ENCODE measurements around the gene BID. TPM values are rescaled to one million over a fixed set of nuclear protein-coding genes. Genes with fewer than 3 reads are reported as not detected.

BID gene
- total and polyA plus RNA-seq, 2 of the 4 experiments (the other 2 are of a cell fraction) = 69.5 to 240 TPM

DNA sequence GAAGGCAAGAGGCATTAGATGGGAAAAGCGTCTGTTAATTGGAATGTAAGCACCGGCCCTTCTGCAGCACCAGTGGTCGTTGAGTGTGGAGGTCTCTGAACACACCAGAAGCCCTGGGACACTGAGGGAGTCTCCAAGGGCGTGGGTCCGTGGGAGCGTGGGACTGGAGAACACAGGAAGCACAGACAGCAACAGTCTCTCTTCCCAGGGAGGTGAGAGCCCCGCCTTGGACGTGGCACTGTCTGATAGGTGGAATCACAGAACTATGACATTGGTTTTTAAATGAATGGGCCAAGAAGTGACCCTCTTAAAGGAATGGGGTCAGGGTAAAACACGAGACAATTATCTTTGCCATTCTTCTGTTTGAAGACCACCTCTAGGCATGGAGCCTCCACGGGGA, 28.1 kb upstream of the BID start:
- dilution Hi-C loops (cut with HindIII; ENCODE audit: low sequenced_read_pairs, unreplicated experiment) = no loop called here
- ChIA-PET POLR2A (ENCODE audit: unreplicated experiment) (no interaction called here), CTCF (no interaction called here)
- H4K91ac ChIP-seq (ENCODE audit: insufficient read depth, low read depth, low read length) = no peak overlapping the region
- 84% methylated on average over 3 of the region's 10 CpGs; no CpG with 5 or more reads in 1 of the 2 experiments for WGBS, 2 experiments (ENCODE audit: extremely low coverage in 2 of 2, insufficient read length in 1 of 2)
- H2AFZ ChIP-seq (replicated peaks; ENCODE audit: low read length, poor library complexity) = no peak overlapping the region
- no peak overlapping the region for H2BK5ac ChIP-seq (ENCODE audit: low read depth, low read length, poor library complexity, severe bottlenecking)
- TF ChIP-seq MXI1 (IDR thresholded peaks at IDR 0.05; ENCODE audit: borderline replicate concordance, low read depth, low read length) = no peak
- TF ChIP-seq CEBPB (IDR thresholded peaks at IDR 0.05; ENCODE audit: low read depth, low read length) = no peak
- no peak for TF ChIP-seq MAFK (IDR thresholded peaks at IDR 0.05; ENCODE audit: low read depth, low read length)
- no peaks in the 10 kb centered on the region for H3K79me1 ChIP-seq (ENCODE audit: low read depth in 1 of 2, low read length in 2 of 2)
- no peak overlapping the region for H2AK5ac ChIP-seq (ENCODE audit: low read depth, low read length)
- H3K4me3 ChIP-seq (ENCODE audit: insufficient read depth, low read depth, low read length) = no peak overlapping the region
- peaks cover 4% of the 10 kb centered on the region for H3K4me1 ChIP-seq (ENCODE audit: control insufficient read depth, insufficient read depth, low read length)
- no peak for ATAC-seq (ENCODE audit: low read depth)
- H3K4ac ChIP-seq (ENCODE audit: low read depth, low read length) = no peak overlapping the region
- no peak overlapping the region for H2AK9ac ChIP-seq (replicated peaks; ENCODE audit: low read depth, low read length, poor library complexity)
- no peak overlapping the region for H3K27ac ChIP-seq (ENCODE audit: insufficient read depth, low read length)
- no peak overlapping the region for H3K18ac ChIP-seq (ENCODE audit: low read depth, low read length)
- BruUV-seq (replicated peaks) = no TSS peak
- no peak overlapping the region for H3K14ac ChIP-seq (replicated peaks; ENCODE audit: low read depth, low read length)
- no peak overlapping the region for H3K4me2 ChIP-seq (ENCODE audit: low read depth, low read length)
- H4K5ac ChIP-seq (ENCODE audit: low read depth, low read length) = no peak overlapping the region
- intact Hi-C loops (cut with micrococcal nuclease) = no loop called here
- H2BK120ac ChIP-seq (ENCODE audit: low read depth, low read length) = no peak overlapping the region
- no peak overlapping the region for H3K9ac ChIP-seq (ENCODE audit: low read depth, low read length)
- H3K9me1 ChIP-seq (ENCODE audit: insufficient read depth, low read length) = no peaks in the 10 kb centered on the region; the same call in 1 of the 2 replicates
- H3K36me3 ChIP-seq (ENCODE audit: control insufficient read depth, insufficient read depth, low read length) = peaks cover 13% of the 10 kb centered on the region
- H3K27me3 ChIP-seq (ENCODE audit: control insufficient read depth, insufficient read depth, low read length) = no peaks in the 10 kb centered on the region
- in situ Hi-C loops (cut with MboI; ENCODE audit: low sequenced_read_pairs) = loop anchor here (25.0 kb wide), 1 partner anchor 715 kb away; the partner anchor contains the start of gene IL17RA
- DNase-seq = no peak
- H3K9me3 ChIP-seq (ENCODE audit: control insufficient read depth, insufficient read depth, low read length) = no peaks in the 10 kb centered on the region
- no peak overlapping the region for H2BK20ac ChIP-seq (ENCODE audit: low read depth, low read length)
- H3K56ac ChIP-seq (ENCODE audit: extremely low read depth, insufficient read depth, low read length) = no peak overlapping the region
- H4K20me1 ChIP-seq (ENCODE audit: insufficient read depth, low read length) = no peaks in the 10 kb centered on the region
- no peak overlapping the region for H2BK15ac ChIP-seq (ENCODE audit: low read depth, low read length)
- H4K8ac ChIP-seq (ENCODE audit: low read depth in 2 of 2, low read length in 2 of 2) = no peak overlapping the region
- no peak overlapping the region for H3K23ac ChIP-seq (ENCODE audit: low read depth, low read length)
